GM10266 (cell line): ENCODE measurements around the gene MYBPC3.

ENCODE experiments used
- DNase-seq: peaks from one replicate; pipeline ENCODE4 v3.0.0; 2012; ENCODE audit errors: extremely low spot score
- TF ChIP-seq, protein P1 (sequence below): IDR thresholded peaks from 2 replicates; pipeline ENCODE4 v1.5.1; 2012; ENCODE audit warnings: mild to moderate bottlenecking, low read depth; ENCODE audit not compliant: control insufficient read depth, insufficient read depth; ENCODE audit errors: missing control alignments

MYBPC3 gene

DNA sequence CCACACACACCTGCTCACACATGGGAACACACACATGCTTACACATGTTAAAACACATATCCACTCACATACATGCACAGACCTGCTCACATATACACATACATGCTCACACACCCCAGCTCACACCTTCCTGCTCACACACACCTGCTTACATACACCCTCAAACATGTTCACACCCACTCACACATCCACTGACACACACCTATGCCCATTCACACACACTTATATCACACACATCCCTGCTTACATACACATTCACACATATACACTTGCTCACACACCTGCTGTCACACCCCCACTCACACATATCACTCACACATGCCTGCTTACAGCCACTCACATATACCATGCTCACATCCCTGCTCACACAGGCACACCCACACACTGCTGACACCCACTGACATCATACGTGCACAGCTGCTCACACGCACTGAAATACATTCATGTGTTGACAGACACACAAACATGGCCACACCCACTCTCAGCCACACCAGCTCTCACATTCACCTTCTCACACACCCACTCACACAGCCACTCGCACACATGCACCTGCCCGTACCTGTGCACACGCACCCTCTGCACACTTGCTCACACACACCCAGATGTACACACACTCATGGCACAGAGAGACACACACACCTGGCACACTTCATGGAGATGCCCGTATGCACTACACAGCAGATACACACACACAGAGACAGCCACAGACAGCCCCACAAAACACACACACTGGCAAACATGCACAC lies 5.7 kb upstream of the MYBPC3 start:
- DNase-seq: no peak
- TF ChIP-seq, protein P1, sequence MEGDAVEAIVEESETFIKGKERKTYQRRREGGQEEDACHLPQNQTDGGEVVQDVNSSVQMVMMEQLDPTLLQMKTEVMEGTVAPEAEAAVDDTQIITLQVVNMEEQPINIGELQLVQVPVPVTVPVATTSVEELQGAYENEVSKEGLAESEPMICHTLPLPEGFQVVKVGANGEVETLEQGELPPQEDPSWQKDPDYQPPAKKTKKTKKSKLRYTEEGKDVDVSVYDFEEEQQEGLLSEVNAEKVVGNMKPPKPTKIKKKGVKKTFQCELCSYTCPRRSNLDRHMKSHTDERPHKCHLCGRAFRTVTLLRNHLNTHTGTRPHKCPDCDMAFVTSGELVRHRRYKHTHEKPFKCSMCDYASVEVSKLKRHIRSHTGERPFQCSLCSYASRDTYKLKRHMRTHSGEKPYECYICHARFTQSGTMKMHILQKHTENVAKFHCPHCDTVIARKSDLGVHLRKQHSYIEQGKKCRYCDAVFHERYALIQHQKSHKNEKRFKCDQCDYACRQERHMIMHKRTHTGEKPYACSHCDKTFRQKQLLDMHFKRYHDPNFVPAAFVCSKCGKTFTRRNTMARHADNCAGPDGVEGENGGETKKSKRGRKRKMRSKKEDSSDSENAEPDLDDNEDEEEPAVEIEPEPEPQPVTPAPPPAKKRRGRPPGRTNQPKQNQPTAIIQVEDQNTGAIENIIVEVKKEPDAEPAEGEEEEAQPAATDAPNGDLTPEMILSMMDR: no peak

DNA sequence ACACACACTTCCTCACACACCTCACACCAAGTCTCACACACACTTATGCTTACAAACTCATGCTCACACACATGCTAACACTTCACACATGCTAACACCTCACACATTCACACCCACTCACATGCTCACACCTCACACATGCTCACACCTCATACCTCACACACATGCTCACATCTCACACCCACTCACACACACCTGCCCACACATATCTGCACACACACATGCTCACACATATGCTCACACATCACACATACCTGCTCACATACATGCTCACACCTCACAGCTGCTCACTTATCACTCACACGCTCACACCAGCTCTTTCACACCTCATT lies 4.5 kb upstream of the MYBPC3 start:
- TF ChIP-seq, protein P1: no peak
- no peak for DNase-seq

DNA sequence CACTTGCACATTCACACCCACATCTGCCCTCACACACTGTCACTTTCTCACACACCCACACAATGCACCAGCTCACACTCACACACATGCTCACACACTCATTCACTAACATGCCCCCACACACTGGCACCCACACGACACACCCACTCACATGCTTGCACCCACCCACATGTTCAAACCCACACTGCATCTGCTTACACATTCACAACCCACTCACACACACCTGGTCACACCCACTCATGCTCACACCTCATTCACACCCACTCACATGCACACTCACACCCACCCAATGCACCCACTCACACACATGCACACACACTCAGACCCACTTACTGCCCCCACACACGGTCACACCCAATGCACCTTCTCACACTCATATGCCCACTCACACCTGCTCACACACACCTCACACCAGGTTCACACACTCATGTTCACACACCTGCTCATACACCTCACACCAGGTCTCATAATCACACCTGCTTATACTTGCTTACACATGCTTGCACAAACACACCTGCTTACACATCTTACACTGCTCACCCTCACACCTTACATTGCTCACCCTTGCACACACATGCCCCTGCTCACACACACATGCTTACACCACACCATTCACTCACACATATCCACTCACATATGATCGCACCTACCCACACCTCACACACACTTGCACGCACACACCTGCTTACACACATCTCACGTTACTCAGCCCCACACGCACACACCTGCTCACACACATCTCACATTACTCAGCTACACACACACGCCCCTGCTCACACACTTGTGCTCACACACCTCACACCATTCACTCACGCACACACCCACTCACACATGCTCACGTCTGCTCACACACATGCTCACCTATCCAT lies 3.9 kb upstream of the MYBPC3 start:
- TF ChIP-seq, protein P1: no peak
- DNase-seq: no peak

DNA sequence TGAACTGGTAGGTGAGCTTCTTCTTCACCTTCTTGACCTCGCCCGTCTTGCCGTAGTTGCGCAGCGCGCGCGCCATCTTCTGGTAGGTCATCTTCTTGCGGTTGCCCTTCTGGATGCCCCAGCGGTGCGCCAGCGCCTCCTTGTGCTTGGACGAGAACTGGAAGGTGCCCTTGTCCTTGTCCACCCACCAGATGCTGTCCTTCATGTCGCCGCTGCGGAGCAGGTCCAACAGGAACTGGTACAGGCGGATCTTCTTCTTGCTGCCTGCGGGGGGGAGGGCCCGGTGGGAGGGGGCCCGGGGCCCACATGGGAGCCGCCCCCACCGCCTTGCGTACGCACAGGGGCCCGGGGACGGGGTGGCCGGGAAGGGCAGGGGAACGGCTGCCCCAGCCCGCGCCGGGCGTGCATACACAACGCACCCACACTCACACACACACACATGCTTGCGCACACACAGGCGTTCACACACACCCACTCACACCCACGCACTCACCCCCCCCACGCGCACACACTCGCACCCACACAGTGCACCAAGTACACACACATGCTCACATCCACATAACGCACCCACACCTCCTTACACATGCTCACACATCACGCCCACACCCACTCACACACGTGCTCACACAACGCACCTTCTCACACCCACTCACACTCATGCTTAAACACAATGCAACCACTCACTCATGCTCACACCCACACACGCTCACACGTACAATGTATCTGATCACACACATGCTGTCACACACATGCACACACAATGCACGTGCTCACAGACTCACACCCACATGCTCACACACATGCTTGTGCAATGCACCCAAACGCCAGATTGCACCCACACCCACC lies 3.0 kb upstream of the MYBPC3 start:
- TF ChIP-seq, protein P1: no peak
- DNase-seq: no peak

DNA sequence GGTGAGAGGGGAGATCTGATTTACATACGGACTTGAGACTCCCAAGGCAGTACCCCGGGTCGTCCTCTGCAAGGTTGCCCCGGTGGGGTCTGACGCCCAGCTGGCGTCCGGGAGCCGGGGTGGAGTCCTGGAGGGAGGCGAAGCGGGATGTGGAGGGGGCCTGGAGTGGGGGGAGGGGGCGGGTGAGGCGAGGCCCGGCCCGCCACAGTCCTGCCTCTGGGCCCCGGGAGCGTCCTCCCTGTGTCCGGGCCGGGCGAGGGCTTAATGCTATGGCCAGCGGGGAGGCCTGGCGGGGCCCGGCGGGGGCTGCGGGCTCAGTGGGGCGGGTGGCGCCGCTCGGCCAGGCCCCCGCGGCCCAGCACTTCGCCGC lies 2.4 kb upstream of the MYBPC3 start:
- DNase-seq: no peak
- TF ChIP-seq, protein P1: no peak

DNA sequence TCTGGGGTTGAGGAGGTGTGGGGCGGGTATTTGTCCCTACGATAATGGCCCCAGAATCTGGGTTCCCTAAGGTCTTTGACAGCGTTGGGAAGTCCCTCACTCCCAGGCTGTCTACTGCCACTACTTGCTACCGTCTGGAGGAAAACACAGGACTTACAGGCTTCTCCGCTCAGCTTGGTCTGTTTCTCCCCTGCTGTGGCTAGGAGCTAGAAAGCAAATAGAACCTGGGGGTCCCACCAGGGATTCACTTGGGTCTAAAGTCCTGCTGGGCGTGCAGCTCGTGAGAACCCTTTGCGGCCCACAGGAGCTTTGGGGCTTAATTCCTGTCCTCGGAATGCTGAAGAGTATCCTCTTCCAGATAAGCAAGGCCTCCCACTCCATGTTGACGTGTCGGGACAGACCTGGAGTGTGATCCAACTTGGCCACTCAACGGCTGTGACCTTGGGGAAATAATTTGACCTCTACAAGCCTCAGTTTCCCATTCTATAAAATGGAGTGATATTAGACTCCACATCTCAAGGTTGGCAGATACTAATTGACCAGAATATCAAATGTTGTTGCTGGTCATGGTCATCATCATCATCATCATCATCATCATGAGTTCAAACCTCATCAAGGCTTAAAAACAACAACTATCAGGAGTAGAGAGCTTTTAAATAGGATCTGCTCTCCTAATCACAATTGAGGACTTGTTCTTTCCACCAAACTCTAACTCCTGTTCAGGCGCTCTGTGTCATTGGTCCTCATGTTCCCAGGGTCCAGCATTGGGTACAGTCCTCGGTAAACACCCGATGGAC lies 1.7 kb upstream of the MYBPC3 start:
- TF ChIP-seq, protein P1: no peak
- DNase-seq: no peak
